ENCODE results near the gene CYP4F2.

Gene CYP4F2

GRCh38 chr19:15871570-15871969 is 26.3 kb downstream of the CYP4F2 start:
- H3K4me3 ChIP-seq, result 0 out of 2 replicates have a peak overlapping the region, but pooled peaks have one; percentile 38
- no peak overlapping the region for H3K9ac ChIP-seq (ENCODE audit: insufficient read length)
- no peaks in the 10 kb centered on the region for H3K36me3 ChIP-seq (ENCODE audit: insufficient read depth, low read length)
- H3K9me3 ChIP-seq (ENCODE audit: low read depth, low read length), result no peaks in the 10 kb centered on the region
- no peak for TF ChIP-seq POLR2AphosphoS5 (IDR thresholded peaks at IDR 0.05; ENCODE audit: borderline replicate concordance, low read depth, low read length)
- no peak for TF ChIP-seq FOXP2 (optimal IDR thresholded peaks at IDR 0.05; ENCODE audit: control extremely low read depth, extremely low read length, insufficient read depth)
- TF ChIP-seq EZH2 (IDR thresholded peaks at IDR 0.05), result no peak
- H3K27ac ChIP-seq, result no peak overlapping the region
- no peak for DNase-seq (ENCODE audit: low read depth, low spot score)

- no peaks in the 10 kb centered on the region for H3K36me3 ChIP-seq (ENCODE audit: insufficient read depth, low read length)
- no peak for TF ChIP-seq FOXP2 (optimal IDR thresholded peaks at IDR 0.05; ENCODE audit: control extremely low read depth, extremely low read length, insufficient read depth)
- no peak for TF ChIP-seq EZH2 (IDR thresholded peaks at IDR 0.05)
- no peak for TF ChIP-seq POLR2AphosphoS5 (IDR thresholded peaks at IDR 0.05; ENCODE audit: borderline replicate concordance, low read depth, low read length)
- no peak for DNase-seq (ENCODE audit: low read depth, low spot score)
- H3K27ac ChIP-seq, result no peak overlapping the region
- H3K9me3 ChIP-seq (ENCODE audit: low read depth, low read length), result no peaks in the 10 kb centered on the region
- H3K4me3 ChIP-seq, result no peak overlapping the region
- H3K9ac ChIP-seq (ENCODE audit: insufficient read length), result no peak overlapping the region
Observed at GRCh38 chr19:15869873-15870272, 28.0 kb downstream of the CYP4F2 start.

GRCh38 chr19:15869109-15869555 is 28.7 kb downstream of the CYP4F2 start:
- Histone ChIP-seq H3K27ac (no peak overlapping the region), H3K4me3 (no peak overlapping the region), H3K36me3 (ENCODE audit: insufficient read depth, low read length) (no peaks in the 10 kb centered on the region), H3K9me3 (ENCODE audit: low read depth, low read length) (no peaks in the 10 kb centered on the region), H3K9ac (ENCODE audit: insufficient read length) (no peak overlapping the region)
- DNase-seq (ENCODE audit: low read depth, low spot score), result no peak
- TF ChIP-seq EZH2 (IDR thresholded peaks at IDR 0.05), result no peak
- TF ChIP-seq FOXP2 (optimal IDR thresholded peaks at IDR 0.05; ENCODE audit: control extremely low read depth, extremely low read length, insufficient read depth), result no peak
- TF ChIP-seq POLR2AphosphoS5 (IDR thresholded peaks at IDR 0.05; ENCODE audit: borderline replicate concordance, low read depth, low read length), result no peak

GRCh38 chr19:15866636-15867035 is 31.2 kb downstream of the CYP4F2 start:
- TF ChIP-seq POLR2AphosphoS5 (IDR thresholded peaks at IDR 0.05; ENCODE audit: borderline replicate concordance, low read depth, low read length) (no peak), EZH2 (IDR thresholded peaks at IDR 0.05) (no peak), FOXP2 (optimal IDR thresholded peaks at IDR 0.05; ENCODE audit: control extremely low read depth, extremely low read length, insufficient read depth) (no peak)
- Histone ChIP-seq H3K27ac (no peak overlapping the region), H3K9ac (ENCODE audit: insufficient read length) (no peak overlapping the region), H3K4me3 (no peak overlapping the region), H3K9me3 (ENCODE audit: low read depth, low read length) (no peaks in the 10 kb centered on the region), H3K36me3 (ENCODE audit: insufficient read depth, low read length) (no peaks in the 10 kb centered on the region)
- no peak for DNase-seq (ENCODE audit: low read depth, low spot score)

GRCh38 chr19:15864824-15865223 is 33.0 kb downstream of the CYP4F2 start:
- no peak for DNase-seq (ENCODE audit: low read depth, low spot score)
- Histone ChIP-seq H3K9ac (ENCODE audit: insufficient read length) (no peak overlapping the region), H3K27ac (no peak overlapping the region), H3K4me3 (no peak overlapping the region), H3K9me3 (ENCODE audit: low read depth, low read length) (no peaks in the 10 kb centered on the region), H3K36me3 (ENCODE audit: insufficient read depth, low read length) (no peaks in the 10 kb centered on the region)
- TF ChIP-seq POLR2AphosphoS5 (IDR thresholded peaks at IDR 0.05; ENCODE audit: borderline replicate concordance, low read depth, low read length) (no peak), EZH2 (IDR thresholded peaks at IDR 0.05) (no peak), FOXP2 (optimal IDR thresholded peaks at IDR 0.05; ENCODE audit: control extremely low read depth, extremely low read length, insufficient read depth) (no peak)

- no peak overlapping the region for H3K4me3 ChIP-seq
- no peak overlapping the region for H3K9ac ChIP-seq (ENCODE audit: insufficient read length)
- TF ChIP-seq FOXP2 (optimal IDR thresholded peaks at IDR 0.05; ENCODE audit: control extremely low read depth, extremely low read length, insufficient read depth) (no peak), EZH2 (IDR thresholded peaks at IDR 0.05) (no peak), POLR2AphosphoS5 (IDR thresholded peaks at IDR 0.05; ENCODE audit: borderline replicate concordance, low read depth, low read length) (no peak)
- no peak overlapping the region for H3K27ac ChIP-seq
- H3K36me3 ChIP-seq (ENCODE audit: insufficient read depth, low read length), result no peaks in the 10 kb centered on the region
- no peak for DNase-seq (ENCODE audit: low read depth, low spot score)
- H3K9me3 ChIP-seq (ENCODE audit: low read depth, low read length), result no peaks in the 10 kb centered on the region
Observed at GRCh38 chr19:15863272-15863671, 34.6 kb downstream of the CYP4F2 start.

GRCh38 chr19:15862444-15862843 is 35.4 kb downstream of the CYP4F2 start:
- Histone ChIP-seq H3K9ac (ENCODE audit: insufficient read length) (no peak overlapping the region), H3K27ac (no peak overlapping the region), H3K36me3 (ENCODE audit: insufficient read depth, low read length) (no peaks in the 10 kb centered on the region), H3K4me3 (no peak overlapping the region), H3K9me3 (ENCODE audit: low read depth, low read length) (no peaks in the 10 kb centered on the region)
- TF ChIP-seq FOXP2 (optimal IDR thresholded peaks at IDR 0.05; ENCODE audit: control extremely low read depth, extremely low read length, insufficient read depth) (no peak), POLR2AphosphoS5 (IDR thresholded peaks at IDR 0.05; ENCODE audit: borderline replicate concordance, low read depth, low read length) (no peak), EZH2 (IDR thresholded peaks at IDR 0.05) (no peak)
- DNase-seq (ENCODE audit: low read depth, low spot score), result no peak

- Histone ChIP-seq H3K9ac (ENCODE audit: insufficient read length) (no peak overlapping the region), H3K36me3 (ENCODE audit: insufficient read depth, low read length) (no peaks in the 10 kb centered on the region), H3K4me3 (no peak overlapping the region), H3K9me3 (ENCODE audit: low read depth, low read length) (no peaks in the 10 kb centered on the region), H3K27ac (no peak overlapping the region)
- DNase-seq (ENCODE audit: low read depth, low spot score), result no peak
- TF ChIP-seq FOXP2 (optimal IDR thresholded peaks at IDR 0.05; ENCODE audit: control extremely low read depth, extremely low read length, insufficient read depth), result no peak
- no peak for TF ChIP-seq POLR2AphosphoS5 (IDR thresholded peaks at IDR 0.05; ENCODE audit: borderline replicate concordance, low read depth, low read length)
Observed at GRCh38 chr19:15860522-15860921, 37.4 kb downstream of the CYP4F2 start.

GRCh38 chr19:15859187-15859586 is 38.7 kb downstream of the CYP4F2 start:
- no peak for DNase-seq (ENCODE audit: low read depth, low spot score)
- Histone ChIP-seq H3K27ac (no peak overlapping the region), H3K9me3 (ENCODE audit: low read depth, low read length) (no peaks in the 10 kb centered on the region), H3K9ac (ENCODE audit: insufficient read length) (no peak overlapping the region), H3K4me3 (no peak overlapping the region), H3K36me3 (ENCODE audit: insufficient read depth, low read length) (no peaks in the 10 kb centered on the region)
- TF ChIP-seq POLR2AphosphoS5 (IDR thresholded peaks at IDR 0.05; ENCODE audit: borderline replicate concordance, low read depth, low read length) (no peak), FOXP2 (optimal IDR thresholded peaks at IDR 0.05; ENCODE audit: control extremely low read depth, extremely low read length, insufficient read depth) (no peak), EZH2 (IDR thresholded peaks at IDR 0.05) (no peak)

All from SK-N-MC (cell line).